Panc1 (cell line): ENCODE data around the gene PHOX2A. TPM values are rescaled to one million over a fixed set of nuclear protein-coding genes. Genes with fewer than 3 reads are reported as not detected.

Source experiments
- ATAC-seq: fragments of 200-7000 bp; cut with Tn5 transposase; 2 replicates; pipeline ENCODE4 v1.9.1; 2020; ENCODE audit warnings: mild to moderate bottlenecking, moderate library complexity
- BruUV-seq: library from RNA; stranded (reverse); fragments of 400-500 nt; replicated peaks from 2 replicates; lab custom pipeline; 2021; lab: Mats Ljungman, UMichigan
- CTCF ChIA-PET: fragments of 300-600 bp; sonication (Branson Sonifier 250); formaldehyde crosslinking; loops from one replicate; lab custom pipeline; 2022; ENCODE audit warnings: antibody characterized with exemption; lab: Charles Lee
- POLR2A ChIA-PET: fragments of 300-600 bp; sonication (Branson Sonifier 250); formaldehyde crosslinking; loops from one replicate; lab custom pipeline; 2022; ENCODE audit warnings: antibody characterized with exemption; lab: Charles Lee
- DNase-seq: peaks from one replicate; pipeline ENCODE4 v3.0.0-alpha.2; 2010; ENCODE audit warnings: low read depth, low spot score
- H3K27ac ChIP-seq: 2 replicates; pipeline ENCODE4 v1.5.1; 2011; ENCODE audit warnings: mild to moderate bottlenecking, low read length, inconsistent platforms
- H3K27me3 ChIP-seq: fragments of 200-500 bp; sonication (Bioruptor generic); 2 replicates; pipeline ENCODE4 v1.6.0; 2014; ENCODE audit warnings: low read length, inconsistent platforms; ENCODE audit not compliant: control insufficient read depth, insufficient read depth
- H3K36me3 ChIP-seq: fragments of 200-500 bp; sonication (Bioruptor generic); 2 replicates; pipeline ENCODE4 v1.5.1; 2014; ENCODE audit warnings: inconsistent platforms, mild to moderate bottlenecking, low read length, moderate library complexity; ENCODE audit not compliant: control insufficient read depth, insufficient read depth
- H3K4me1 ChIP-seq: 2 replicates; pipeline ENCODE4 v1.5.1; 2011; ENCODE audit warnings: inconsistent platforms, mild to moderate bottlenecking, low read length, moderate library complexity; ENCODE audit not compliant: control insufficient read depth, insufficient read depth
- H3K4me3 ChIP-seq, 2 experiments: 2 replicates each; pipeline ENCODE4 v1.5.1; 2011 to 2012; ENCODE audit warnings: low read depth in 2 of 2, low read length in 2 of 2, mild to moderate bottlenecking in 2 of 2, inconsistent platforms in 1 of 2, moderate library complexity in 1 of 2
- H3K9me3 ChIP-seq: fragments of 200-500 bp; sonication (Bioruptor generic); 2 replicates; pipeline ENCODE4 v1.5.1; 2014; ENCODE audit warnings: low read depth, mild to moderate bottlenecking, inconsistent platforms, low read length, moderate library complexity; ENCODE audit not compliant: control insufficient read depth, insufficient read depth
- CTCF ChIP-seq: fragments of 450-650 bp; IDR thresholded peaks from 2 replicates; pipeline ENCODE4 v1.5.1; 2017; ENCODE audit warnings: mild to moderate bottlenecking
- POLR2AphosphoS5 ChIP-seq: IDR thresholded peaks from 2 replicates; pipeline ENCODE4 v1.6.1; 2012; ENCODE audit warnings: mild to moderate bottlenecking, low read depth, low read length, moderate library complexity
- REST ChIP-seq, 2 experiments: IDR thresholded peaks; 2 replicates each; pipeline ENCODE4 v1.6.1; 2011 to 2012; ENCODE audit warnings: low read depth in 2 of 2, control low read depth in 1 of 2, low read length in 1 of 2, mild to moderate bottlenecking in 1 of 2, moderate library complexity in 1 of 2; ENCODE audit not compliant: insufficient read depth in 1 of 2
- SIN3A ChIP-seq: IDR thresholded peaks from 2 replicates; pipeline ENCODE4 v1.6.1; 2012; ENCODE audit warnings: low read depth, mild to moderate bottlenecking, low read length, moderate library complexity, borderline replicate concordance; ENCODE audit not compliant: insufficient read depth
- TCF7L2 ChIP-seq: IDR thresholded peaks from 2 replicates; pipeline ENCODE4 v1.6.1; 2011; ENCODE audit warnings: mild to moderate bottlenecking, low read depth, low read length, inconsistent platforms
- in situ Hi-C: cut with HindIII; loops from 2 replicates; pipeline ENCODE4 v1.10.0; 2016; ENCODE audit warnings: low sequenced_read_pairs, low pct_unique_long_range_greater_than_20kb
- intact Hi-C: fragments of 100-400 bp; cut with micrococcal nuclease; formaldehyde crosslinking; loops from one replicate; pipeline ENCODE4 v1.10.0; 2022; ENCODE audit not compliant: unreplicated experiment
- total RNA-seq: library from RNA; stranded (reverse); gene quantifications from one replicate; pipeline ENCODE4 v1.2.1, GENCODE V29; 2021; ENCODE audit not compliant: unreplicated experiment

Gene PHOX2A
- total RNA-seq, 1 experiment from 2014 or later: not detected

GRCh38 chr11:72241291-72241781, 2.6 kb downstream of the PHOX2A start:
- H3K4me1 ChIP-seq: peaks cover 15% of the 10 kb centered on the region
- in situ Hi-C loops (no loop called here), intact Hi-C loops (no loop called here)
- TF ChIP-seq TCF7L2 (no peak), CTCF (no peak), POLR2AphosphoS5 (no peak), REST (IDR thresholded peaks at IDR 0.05; ENCODE audit: insufficient read depth in 1 of 2, low read depth in 2 of 2, low read length in 1 of 2) (no peak), SIN3A (no peak)
- H3K27ac ChIP-seq: no peak overlapping the region
- BruUV-seq: no TSS peak
- H3K27me3 ChIP-seq: 0 out of 2 replicates have a peak, but pooled peaks cover 2% of the 10 kb centered on the region
- ATAC-seq (no peak), DNase-seq (no peak)
- ChIA-PET CTCF (interaction anchor here (1.2 kb wide), 1 partner anchor 190 kb away, joined by 4 read pairs; no protein-coding TSS in a partner anchor), POLR2A (no interaction called here)
- H3K9me3 ChIP-seq: no peaks in the 10 kb centered on the region
- H3K36me3 ChIP-seq: peaks cover 5% of the 10 kb centered on the region
- H3K4me3 ChIP-seq: peak overlapping the region in 1 of 2 experiments; percentile 28; a peak in 1 of 4 replicates

- peak overlapping the region; percentile 60; the same call in 1 of the 2 replicates for H3K27ac ChIP-seq
- peak overlapping the region in 1 of 2 experiments; percentile 28; a peak in 1 of 4 replicates for H3K4me3 ChIP-seq
- H3K36me3 ChIP-seq: peaks cover 5% of the 10 kb centered on the region
- no peak for ATAC-seq
- H3K27me3 ChIP-seq: 0 out of 2 replicates have a peak, but pooled peaks cover 2% of the 10 kb centered on the region
- CTCF ChIA-PET: interaction anchor here (1.2 kb wide), 1 partner anchor 191 kb away, joined by 4 read pairs; no protein-coding TSS in a partner anchor
- in situ Hi-C loops (no loop called here), intact Hi-C loops (no loop called here)
- no peaks in the 10 kb centered on the region for H3K9me3 ChIP-seq
- POLR2A ChIA-PET: no interaction called here
- no TSS peak for BruUV-seq
- no peak for DNase-seq
- TF ChIP-seq POLR2AphosphoS5 (no peak), REST (IDR thresholded peaks at IDR 0.05; ENCODE audit: insufficient read depth in 1 of 2, low read depth in 2 of 2, low read length in 1 of 2) (no peak), SIN3A (no peak), CTCF (no peak), TCF7L2 (no peak)
- H3K4me1 ChIP-seq: peaks cover 15% of the 10 kb centered on the region
These were observed 3.3 kb downstream of the PHOX2A start for GRCh38 chr11:72240461-72241290.
